GM18861 (cell line): Measurements from ENCODE around the gene STEAP2.
"Not testable (repeated sequence)": the region's sequence is repeated elsewhere in the genome, so short reads cannot be mapped to it uniquely, and the experiment has no call there.

Experiments
- ATAC-seq: cut with Tn5 transposase; IDR thresholded peaks from one replicate; pipeline ENCODE4 v1.9.1; 2021; ENCODE audit not compliant: unreplicated experiment

The STEAP2 gene

DNA sequence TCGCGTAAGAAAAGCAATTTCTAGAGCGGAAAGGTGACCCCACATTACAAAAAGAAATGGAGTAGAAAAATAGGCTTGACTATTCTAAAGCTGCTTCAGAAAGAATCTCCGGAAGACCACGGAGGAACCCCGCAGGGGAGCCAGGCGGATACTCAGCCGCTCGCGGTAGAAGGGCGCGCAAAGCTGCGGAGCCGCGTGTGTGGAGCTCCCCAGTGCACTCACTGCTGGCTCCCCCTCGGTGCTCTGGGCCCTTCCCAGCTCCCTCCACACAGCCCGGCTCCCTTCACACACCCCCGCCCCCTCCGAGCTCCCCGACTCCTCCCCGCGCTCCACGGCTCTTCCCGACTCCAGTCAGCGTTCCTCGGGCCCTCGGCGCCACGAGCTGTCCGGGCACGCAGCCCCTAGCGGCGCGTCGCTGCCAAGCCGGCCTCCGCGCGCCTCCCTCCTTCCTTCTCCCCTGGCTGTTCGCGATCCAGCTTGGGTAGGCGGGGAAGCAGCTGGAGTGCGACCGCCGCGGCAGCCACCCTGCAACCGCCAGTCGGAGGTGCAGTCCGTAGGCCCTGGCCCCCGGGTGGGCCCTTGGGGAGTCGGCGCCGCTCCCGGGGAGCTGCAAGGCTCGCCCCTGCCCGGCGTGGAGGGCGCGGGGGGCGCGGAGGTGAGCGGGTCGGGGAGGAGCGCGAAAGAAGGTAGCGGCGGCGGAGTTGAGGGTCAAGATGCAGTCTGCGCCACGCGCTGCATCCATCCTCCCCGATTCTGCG is at the start of gene STEAP2:
TSS of gene STEAP2 (plus strand) at position 350 of the 758 bp plus-strand sequence. CDS start 13,343 bp downstream, outside the sequence.
- peak; percentile 86 for ATAC-seq

DNA sequence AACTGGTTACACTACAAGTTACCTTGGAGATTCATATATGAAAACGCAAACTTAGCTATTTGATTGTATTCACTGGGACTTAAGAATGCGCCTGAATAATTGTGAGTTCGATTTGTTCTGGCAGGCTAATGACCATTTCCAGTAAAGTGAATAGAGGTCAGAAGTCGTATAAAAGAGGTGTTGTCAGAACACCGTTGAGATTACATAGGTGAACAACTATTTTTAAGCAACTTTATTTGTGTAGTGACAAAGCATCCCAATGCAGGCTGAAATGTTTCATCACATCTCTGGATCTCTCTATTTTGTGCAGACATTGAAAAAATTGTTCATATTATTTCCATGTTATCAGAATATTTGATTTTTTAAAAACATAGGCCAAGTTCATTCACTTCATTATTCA is 48.0 kb upstream of the STEAP2 start:
- ATAC-seq: no peak

DNA sequence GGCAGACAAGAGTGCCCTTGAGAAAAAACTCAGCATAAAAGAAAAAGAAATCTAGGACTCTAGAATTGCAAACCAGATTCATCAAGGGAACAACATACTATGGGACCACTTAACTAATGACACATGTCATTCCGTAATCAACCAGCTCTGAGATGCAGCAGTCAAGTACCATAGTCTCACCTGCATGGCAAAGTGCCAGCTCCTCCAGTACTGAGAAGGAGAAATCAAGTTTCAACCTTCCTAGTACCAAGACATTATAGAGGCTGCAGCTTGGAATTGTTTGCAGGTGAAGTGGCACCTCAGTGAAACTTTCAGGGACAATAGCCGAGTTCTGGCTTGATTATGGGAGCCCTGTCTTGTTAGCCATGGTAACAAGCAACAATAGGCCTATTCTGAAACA is 45.8 kb upstream of the STEAP2 start:
- no peak for ATAC-seq

DNA sequence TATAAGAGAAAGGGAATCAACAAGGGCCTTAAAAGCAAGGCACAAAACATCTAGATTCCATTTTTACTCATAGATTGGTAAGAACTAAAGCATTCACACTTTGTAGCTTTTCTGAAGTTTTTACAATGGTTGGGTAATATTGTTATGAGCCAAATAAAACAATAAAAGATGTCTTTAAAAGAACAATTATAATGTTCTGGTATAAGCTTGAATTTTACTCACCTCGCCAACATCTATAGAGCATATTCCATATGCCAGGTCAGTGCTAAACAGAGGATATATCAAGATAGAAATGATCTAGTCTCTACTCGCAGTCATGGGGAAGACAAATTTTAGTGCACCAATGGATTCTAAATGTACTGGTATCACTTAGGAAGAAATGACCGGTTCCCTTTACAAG is 45.4 kb upstream of the STEAP2 start:
- ATAC-seq: no peak

DNA sequence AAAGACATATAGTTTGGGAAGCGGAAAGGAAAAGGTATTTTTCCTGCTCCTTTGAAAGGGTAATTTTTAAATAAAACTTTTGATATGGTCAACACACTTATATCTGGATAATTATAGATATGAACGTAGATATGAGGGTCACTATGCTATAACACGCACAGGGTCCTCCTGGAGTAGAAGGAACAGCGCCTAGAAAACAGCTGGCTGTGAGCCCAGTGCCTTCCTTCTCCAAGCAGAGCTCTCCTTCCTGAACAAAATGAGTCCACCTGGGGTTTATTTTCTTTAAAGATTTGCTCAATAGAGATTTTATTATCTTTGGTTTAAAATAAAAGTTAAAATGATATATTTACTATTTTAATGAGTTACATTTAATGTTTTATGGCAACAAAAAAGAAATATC is 44.2 kb upstream of the STEAP2 start:
- ATAC-seq: no peak

DNA sequence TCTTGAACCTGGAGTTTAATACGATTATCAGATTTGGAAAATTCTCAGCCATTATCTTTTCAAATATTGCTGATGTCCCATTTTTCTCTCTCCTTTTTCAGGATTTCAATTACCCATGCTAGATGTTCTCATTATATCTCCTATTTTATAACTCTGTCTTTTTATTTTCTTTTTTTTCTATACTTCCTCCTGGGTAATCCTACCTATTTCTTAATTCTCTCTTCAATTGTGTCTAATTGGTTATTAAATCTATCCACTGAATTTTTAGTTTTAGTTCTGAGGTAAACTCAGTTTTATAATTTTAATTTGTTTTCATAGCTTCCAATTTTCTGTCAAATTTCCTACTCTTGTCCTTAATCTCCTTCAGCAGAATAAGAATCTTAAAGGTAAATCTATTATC is 41.6 kb upstream of the STEAP2 start:
- ATAC-seq: no peak

DNA sequence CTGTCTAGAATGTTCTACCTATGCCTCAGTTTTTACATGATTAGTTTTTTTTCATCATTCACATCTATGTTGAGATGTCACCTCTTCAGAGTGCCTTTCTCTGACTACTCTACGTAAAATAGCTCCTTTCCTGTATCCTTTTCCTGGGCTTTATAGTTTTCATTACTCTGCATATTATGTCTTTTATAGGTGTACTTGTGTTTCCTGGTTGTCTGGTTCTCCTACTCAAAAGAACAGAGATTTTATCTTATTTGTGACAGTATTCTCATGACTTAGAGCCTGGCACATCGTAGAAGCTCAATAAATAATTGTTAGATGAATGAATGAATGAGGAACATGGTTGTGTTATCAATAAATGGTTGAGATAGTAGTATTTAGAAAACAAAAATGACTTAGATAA is 39.4 kb upstream of the STEAP2 start:
- ATAC-seq: no peak

DNA sequence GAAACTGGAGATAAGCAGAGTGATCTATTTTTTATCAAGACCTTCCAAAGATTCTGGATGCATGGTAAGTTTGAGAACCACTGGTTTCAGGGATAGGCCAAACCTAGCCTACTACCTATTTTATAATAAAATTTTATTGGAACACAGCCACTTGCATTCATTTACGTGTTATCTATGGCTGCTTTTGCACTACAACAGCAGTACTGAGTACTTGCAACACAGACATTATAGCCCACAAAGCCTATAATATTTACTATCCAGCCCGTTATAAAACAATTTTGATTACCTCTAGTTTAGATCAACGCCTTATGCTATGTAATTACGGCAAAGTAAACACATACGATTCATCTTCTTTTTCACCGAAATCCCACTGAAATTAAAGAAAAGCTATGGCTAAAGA is 38.9 kb upstream of the STEAP2 start:
- no peak for ATAC-seq

DNA sequence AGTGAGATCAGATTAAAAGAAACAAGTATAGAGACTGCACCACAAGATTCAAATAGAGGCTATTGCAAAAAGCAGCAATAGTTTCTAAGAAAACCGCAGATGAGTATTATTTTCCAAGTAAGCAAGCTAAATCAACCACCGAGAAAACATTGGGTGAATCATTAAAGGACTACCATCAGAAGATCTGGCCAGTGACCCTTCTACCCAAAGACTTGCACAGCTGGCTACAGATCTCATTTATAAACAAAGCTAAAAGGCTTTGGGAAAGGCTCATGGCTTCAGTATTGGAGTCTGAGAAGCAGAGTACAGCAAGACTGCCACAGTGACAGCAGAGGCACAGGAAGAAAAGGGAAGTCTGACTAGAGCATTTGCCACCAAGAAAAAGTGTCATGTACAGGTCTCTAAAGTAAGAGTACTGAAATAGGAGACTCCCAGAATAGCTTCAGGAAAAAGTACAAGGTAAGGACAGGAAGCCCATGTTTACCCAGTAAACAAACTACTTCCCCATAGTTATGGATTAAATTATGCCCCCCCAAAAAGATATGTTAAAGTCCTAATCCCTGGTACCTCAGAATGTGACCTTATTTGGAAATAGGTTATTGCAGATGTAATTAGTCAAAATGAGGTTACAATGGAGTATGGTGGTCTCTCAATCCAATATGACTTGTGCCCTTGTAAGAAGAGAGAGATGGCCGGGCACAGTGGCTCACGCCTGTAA is 38.3 kb upstream of the STEAP2 start:
- ATAC-seq: peak; percentile 98

DNA sequence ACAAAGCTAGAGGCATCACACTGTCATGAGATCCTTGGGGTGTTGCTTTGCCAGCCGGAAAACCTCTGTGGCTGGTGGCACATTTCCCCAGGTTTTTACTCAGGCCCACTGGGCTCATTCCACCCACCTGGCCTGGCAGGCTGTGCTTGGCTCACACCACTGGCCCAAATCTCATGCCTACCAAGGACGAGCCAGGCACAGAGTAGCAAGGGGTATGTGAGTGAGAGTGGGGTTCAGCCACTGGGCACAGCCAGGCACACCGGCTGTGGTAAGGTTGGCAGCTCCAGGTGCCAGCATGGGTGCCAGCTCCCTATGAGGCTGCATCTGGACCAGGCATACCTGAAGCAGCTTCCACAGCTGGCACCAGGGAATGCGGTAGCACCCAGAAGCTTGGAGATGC is 35.9 kb upstream of the STEAP2 start:
- no peak for ATAC-seq

DNA sequence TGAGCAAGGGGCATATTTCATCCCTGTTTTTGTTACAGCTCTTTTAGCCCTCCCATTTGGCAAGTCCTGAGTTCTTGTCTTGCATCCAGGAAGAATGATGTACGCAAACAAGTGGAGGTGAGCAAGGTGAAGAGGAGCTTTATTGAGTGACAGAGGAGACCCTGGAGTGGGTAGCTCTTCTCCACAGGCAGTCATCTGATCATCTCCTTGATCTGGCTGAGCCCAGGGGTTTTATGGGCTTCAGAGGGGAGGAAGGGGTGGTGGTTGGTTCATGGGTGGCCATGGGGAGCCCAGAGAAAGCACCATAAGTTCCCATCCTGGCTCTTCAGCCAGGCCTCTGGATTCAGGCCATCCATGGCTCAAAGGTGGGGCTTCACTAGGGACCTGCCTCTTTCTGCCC is 35.3 kb upstream of the STEAP2 start:
- no peak for ATAC-seq

DNA sequence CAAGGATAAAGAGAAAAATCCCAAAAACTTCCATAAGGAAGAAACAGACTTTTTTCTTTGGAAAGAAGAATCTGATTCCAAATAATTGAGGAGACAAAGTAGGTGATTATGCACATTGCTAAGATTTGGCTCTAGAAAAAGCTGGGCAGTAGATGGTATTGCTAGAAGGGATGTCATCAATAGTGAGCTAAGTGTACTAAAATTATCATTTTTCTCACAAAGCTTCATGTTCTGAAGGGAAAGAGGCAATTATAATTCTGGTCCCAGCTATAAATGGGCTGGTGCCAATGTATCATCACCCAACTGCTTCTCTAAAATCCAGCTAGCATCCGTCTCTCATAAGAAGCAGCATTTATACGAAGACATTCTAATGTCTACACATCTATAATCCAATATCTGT is 33.4 kb upstream of the STEAP2 start:
- ATAC-seq: no peak

DNA sequence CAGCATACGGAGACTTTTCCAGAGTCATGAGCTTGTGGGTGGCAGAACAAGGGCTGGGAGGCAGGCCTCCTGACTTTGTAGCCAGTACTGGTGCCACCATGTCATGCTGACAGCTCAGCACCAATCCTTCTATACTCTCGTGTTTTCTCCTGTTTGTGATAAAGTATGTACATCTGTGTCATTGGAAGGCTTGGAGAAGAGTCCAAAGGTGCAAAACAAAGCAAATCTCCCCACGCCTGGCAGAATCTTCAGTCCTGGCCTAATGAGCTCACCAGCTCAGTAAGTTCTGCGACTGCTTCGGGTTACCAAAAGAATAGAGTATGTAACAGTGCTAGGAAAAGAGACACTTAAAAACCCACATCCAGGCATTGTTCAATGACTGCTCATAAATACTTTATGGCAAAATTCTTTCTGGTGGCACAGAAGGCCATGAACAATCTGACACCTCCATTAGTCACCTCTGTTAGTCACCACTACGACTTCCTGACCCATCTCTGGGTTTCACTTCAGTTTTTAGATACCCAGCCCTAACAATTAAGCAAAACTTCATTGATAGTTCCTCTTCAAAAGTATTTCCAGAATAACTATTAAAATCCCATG is 32.8 kb upstream of the STEAP2 start:
- peak; percentile 94 for ATAC-seq

DNA sequence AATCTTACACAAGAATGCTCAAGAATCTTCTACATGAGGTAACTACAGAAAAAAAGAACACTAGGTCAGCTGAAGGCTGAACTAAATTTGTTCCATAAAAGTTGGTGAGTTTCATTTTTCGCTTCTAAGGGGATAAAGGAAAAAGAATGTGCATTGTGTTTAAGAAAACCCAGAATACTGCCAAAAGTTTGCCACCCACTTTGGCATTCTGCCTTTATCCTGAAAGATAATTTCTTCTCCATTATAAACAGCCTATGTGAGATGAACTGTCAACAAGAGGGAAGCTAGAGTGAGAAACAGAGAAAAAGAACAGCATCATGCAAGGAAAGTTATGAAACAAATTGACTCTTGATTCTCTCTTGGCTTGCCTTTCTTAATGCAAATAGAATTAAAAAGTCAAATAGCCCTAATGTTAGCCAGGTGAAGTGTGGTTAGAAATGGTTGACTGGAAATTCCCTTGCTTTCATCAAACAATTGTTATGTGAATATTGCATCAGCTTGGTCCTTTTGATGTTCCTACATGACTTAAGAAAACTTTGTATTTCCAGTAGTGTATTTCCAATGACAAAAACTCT is 31.4 kb upstream of the STEAP2 start:
- ATAC-seq: no peak

DNA sequence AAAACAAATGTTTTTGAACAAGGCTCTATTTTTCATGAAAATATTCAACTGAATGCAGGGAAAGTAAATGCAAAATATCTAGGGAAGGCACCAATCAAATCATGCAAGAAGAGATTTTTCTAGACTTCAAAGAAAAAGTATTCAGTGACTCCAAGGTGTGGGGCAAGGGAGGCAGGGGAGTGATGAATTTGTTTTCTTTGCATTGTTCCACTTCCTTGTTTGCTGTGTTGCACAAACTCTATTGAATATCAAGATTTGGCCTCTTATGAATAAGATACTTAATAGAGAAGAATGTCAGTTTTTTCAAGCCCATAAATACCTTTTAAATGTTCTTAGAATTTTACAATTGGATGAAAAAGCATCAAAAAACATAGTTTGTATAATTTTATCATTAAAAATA is 30.9 kb upstream of the STEAP2 start:
- no peak for ATAC-seq

DNA sequence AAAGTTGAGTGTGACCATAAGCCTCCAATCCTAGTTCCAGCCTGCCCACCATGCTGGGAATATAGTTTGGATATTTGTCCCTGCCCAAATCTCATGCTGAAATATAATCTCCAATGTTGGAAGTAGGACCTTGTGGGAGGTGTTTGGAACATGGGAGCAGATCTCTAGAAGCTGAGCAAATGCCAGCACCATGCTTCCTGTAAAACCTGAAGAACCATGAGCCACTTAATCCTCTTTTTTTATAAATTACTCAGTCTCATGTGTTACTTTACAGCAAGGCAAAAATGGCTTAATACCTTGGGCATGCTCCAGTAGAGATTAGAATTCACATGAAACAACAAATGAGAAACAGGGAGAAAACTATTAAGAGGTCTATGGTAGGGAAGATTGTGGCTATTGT is 30.1 kb upstream of the STEAP2 start:
- ATAC-seq: no peak

DNA sequence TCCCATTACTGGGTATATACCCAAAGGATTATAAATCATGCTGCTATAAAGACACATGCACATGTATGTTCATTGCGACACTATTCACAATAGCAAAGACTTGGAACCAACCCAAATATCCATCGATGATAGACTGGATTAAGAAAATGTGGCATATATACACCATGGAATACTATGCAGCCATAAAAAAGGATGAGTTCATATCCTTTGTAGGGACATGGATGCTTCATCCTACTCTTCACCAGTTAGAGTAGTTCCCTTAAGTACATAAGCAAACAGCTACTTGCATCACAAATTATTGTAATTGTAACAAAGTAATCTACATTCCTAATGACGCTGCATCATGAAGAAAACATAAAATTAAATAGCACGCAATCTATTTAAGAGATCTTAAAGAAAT is 25.2 kb upstream of the STEAP2 start:
- not testable (repeated sequence) for ATAC-seq

DNA sequence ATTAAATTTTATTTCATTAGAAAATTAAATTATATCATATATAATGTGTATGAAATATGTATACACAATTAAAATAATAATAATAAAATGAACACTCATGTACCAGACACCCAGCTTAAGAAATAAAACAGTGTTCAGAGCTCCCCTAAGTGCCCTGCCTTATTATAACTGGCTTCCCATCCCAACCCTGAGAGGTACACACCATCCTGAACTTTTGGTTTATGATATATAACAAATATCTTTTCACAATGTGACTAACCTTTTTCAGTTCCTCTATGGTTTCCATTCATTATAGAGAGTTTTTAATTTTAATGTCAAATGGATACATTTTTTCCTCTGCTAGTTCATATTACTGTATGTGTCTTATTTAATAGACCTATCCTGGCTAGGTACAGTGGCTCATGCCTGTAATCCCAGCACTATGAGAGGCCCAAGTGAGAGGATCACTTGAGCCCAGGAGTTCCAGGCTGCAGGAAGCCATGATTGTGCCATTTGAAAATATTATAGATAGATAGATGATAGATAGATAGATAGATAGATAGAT is 24.0 kb upstream of the STEAP2 start:
- ATAC-seq: no peak

DNA sequence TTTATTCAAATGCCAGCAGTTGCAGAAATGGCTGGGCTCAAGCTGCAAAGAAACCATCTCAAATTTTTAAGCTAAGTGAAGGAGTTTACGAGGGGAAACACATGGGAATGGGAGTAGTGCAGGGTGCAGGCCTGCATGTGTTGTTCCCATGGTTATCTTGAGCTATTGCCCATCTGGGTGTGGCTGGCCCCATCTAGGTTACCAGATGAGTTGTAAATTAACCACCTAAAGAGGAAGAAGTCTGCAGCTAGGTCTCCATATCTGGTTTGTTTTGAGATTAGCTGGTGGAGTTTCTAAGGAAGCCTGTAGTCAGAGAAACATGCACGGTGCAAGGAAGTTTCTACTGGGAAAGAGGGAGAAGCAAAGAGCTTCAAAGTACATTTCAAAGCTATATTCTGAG is 23.3 kb upstream of the STEAP2 start:
- peak; percentile 86 for ATAC-seq

DNA sequence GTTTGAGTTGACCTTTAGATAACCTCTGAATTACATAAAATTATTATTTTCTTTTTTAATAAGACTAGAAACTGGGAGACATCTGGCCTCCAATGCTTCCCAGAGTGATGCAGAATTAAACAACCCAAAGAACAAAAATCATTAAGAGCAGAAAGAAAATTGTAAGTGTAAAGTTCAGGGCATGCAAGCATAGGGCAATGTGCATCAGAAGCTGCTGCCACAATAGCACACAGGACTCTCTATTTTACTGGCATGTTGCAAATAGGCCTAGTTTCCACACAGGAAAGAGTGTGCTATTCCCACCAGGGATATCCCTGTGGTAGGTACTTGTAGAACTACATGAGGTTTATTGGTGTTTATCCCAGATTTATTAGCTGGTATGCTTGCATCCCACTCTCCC is 20.5 kb upstream of the STEAP2 start:
- ATAC-seq: no peak

DNA sequence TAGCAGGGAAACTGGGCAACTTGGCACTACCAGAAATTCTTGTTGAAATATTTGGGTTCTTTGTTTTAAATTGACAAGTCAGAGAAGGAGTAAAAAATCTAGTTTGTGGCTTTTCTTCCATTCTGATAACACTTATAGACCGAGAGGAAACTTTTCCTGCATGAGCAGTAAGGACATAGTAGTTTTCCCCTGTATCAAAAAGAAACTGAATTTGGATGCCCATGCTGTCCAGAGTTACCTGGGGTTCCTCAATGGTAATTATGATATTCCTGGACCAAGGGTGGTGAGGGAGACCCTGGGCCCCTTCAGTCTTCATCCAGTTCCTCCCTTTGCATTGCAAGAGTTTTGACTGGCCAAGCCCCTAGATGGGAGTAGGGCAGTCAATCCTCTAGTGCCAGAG is 19.9 kb upstream of the STEAP2 start:
- ATAC-seq: no peak
